CD4-positive, alpha-beta memory T cell (primary cell): ENCODE measurements around the gene HYKK. TPM values are rescaled to one million over a fixed set of nuclear protein-coding genes. Genes with fewer than 3 reads are reported as not detected.
"Not testable (repeated sequence)": the region's sequence is repeated elsewhere in the genome, so short reads cannot be mapped to it uniquely, and the experiment has no call there.

Experiments used
- CTCF ChIA-PET: fragments of 350-600 bp; sonication (Branson Sonifier 250); formaldehyde crosslinking; loops from one replicate; lab custom pipeline; 2021; ENCODE audit warnings: inconsistent platforms; ENCODE audit not compliant: partially characterized antibody; lab: Charles Lee
- POLR2A ChIA-PET: fragments of 350-600 bp; sonication (Branson Sonifier 250); formaldehyde crosslinking; loops from one replicate; lab custom pipeline; 2021; ENCODE audit not compliant: partially characterized antibody; lab: Charles Lee
- DNase-seq, 5 donors: peaks; one replicate each; pipeline versions ENCODE4 v3.0.0 to v3.0.0-alpha.2; 2020 to 2022; ENCODE audit warnings: mixed read lengths in 1 of 5
- H3K27ac ChIP-seq: one replicate; pipeline ENCODE4 v1.7.0; 2013; ENCODE audit warnings: low read depth, low read length
- H3K27me3 ChIP-seq: 2 replicates; pipeline ENCODE4 v1.7.0; 2013; ENCODE audit warnings: mild to moderate bottlenecking, low read length, moderate library complexity; ENCODE audit not compliant: insufficient read depth
- H3K36me3 ChIP-seq: 2 replicates; pipeline ENCODE4 v1.7.0; 2013; ENCODE audit warnings: mild to moderate bottlenecking, low read length, moderate library complexity; ENCODE audit not compliant: insufficient read depth
- H3K4me1 ChIP-seq: 2 replicates; pipeline ENCODE4 v1.7.0; 2013; ENCODE audit warnings: mild to moderate bottlenecking, low read length, moderate library complexity; ENCODE audit not compliant: insufficient read depth
- H3K4me3 ChIP-seq, 2 donors: one replicate each; pipeline ENCODE4 v1.7.0; 2013; ENCODE audit warnings: low read length in 2 of 2, mild to moderate bottlenecking in 1 of 2
- H3K9me3 ChIP-seq, 2 donors: one replicate each; pipeline ENCODE4 v1.7.0; 2013; ENCODE audit warnings: low read length in 2 of 2, control low read depth in 1 of 2; ENCODE audit not compliant: control insufficient read depth in 1 of 2
- H3K27ac Mint-ChIP-seq, 7 donors: one replicate each; pipeline ENCODE4 v1.8.0; 2020 to 2021; ENCODE audit warnings: mixed read lengths in 7 of 7, mild to moderate bottlenecking in 6 of 7, inconsistent platforms in 3 of 7, moderate library complexity in 3 of 7
- H3K27me3 Mint-ChIP-seq, 2 donors: one replicate each; pipeline ENCODE4 v1.8.0; 2020 to 2021; ENCODE audit warnings: mixed read lengths in 2 of 2
- H3K36me3 Mint-ChIP-seq, 2 donors: one replicate each; pipeline ENCODE4 v1.8.0; 2020 to 2021; ENCODE audit warnings: mixed read lengths in 2 of 2, inconsistent platforms in 1 of 2, mild to moderate bottlenecking in 1 of 2
- H3K4me1 Mint-ChIP-seq, 4 donors: one replicate each; pipeline ENCODE4 v1.8.0; 2020 to 2021; ENCODE audit warnings: mixed read lengths in 4 of 4, mild to moderate bottlenecking in 1 of 4
- H3K4me3 Mint-ChIP-seq, 8 donors: one replicate each; pipeline ENCODE4 v1.8.0; 2020 to 2021; ENCODE audit warnings: mixed read lengths in 8 of 8, mild to moderate bottlenecking in 7 of 8, moderate library complexity in 6 of 8, inconsistent platforms in 3 of 8
- H3K9me3 Mint-ChIP-seq, 8 donors: one replicate each; pipeline ENCODE4 v1.8.0; 2020 to 2021; ENCODE audit warnings: mixed read lengths in 8 of 8, mild to moderate bottlenecking in 5 of 8, inconsistent platforms in 3 of 8, moderate library complexity in 1 of 8
- intact Hi-C: fragments of 100-400 bp; cut with micrococcal nuclease; formaldehyde crosslinking; loops from one replicate; pipeline ENCODE4 v1.15.1; 2023
- polyA plus RNA-seq, 2 donors: library from polyadenylated mRNA; unstranded; fragments of 300-500 nt; fragmentation: Illumina TruSeq; gene quantifications; one replicate each; pipeline ENCODE4 v1.2.3, GENCODE V29; 2021
- total RNA-seq, 2 experiments: library from RNA; stranded (reverse); gene quantifications; one replicate each; pipeline ENCODE4 v1.2.3, GENCODE V29; 2021

The HYKK gene
- total and polyA plus RNA-seq, 4 experiments from 2014 or later: 1.8 to 5.7 (median 5.1) TPM

GRCh38 chr15:78520035-78520434 lies 12.7 kb downstream of the HYKK start:
- H3K27ac ChIP-seq, CTCF ChIA-PET, H3K9me3 Mint-ChIP-seq, H3K4me3 Mint-ChIP-seq, H3K4me1 Mint-ChIP-seq, intact Hi-C loops, DNase-seq, H3K27ac Mint-ChIP-seq, H3K27me3 Mint-ChIP-seq, H3K4me1 ChIP-seq, H3K9me3 ChIP-seq, POLR2A ChIA-PET, H3K4me3 ChIP-seq, H3K36me3 ChIP-seq, H3K27me3 ChIP-seq, H3K36me3 Mint-ChIP-seq: not testable (repeated sequence)

- Histone ChIP-seq H3K36me3 (no peaks in the 10 kb centered on the region), H3K27me3 (no peaks in the 10 kb centered on the region), H3K27ac (no peak overlapping the region), H3K4me1 (no peaks in the 10 kb centered on the region), H3K9me3 (no peaks in the 10 kb centered on the region), H3K4me3 (no peak overlapping the region)
- no peak overlapping the region for H3K4me3 Mint-ChIP-seq
- POLR2A ChIA-PET: no interaction called here
- H3K9me3 Mint-ChIP-seq: no peaks in the 10 kb centered on the region
- no peak overlapping the region for H3K27ac Mint-ChIP-seq
- intact Hi-C loops: no loop called here
- no peaks in the 10 kb centered on the region for H3K36me3 Mint-ChIP-seq
- CTCF ChIA-PET: no interaction called here
- DNase-seq: no peak
- H3K27me3 Mint-ChIP-seq: no peaks in the 10 kb centered on the region
- H3K4me1 Mint-ChIP-seq: no peaks in the 10 kb centered on the region
These were observed 16.9 kb downstream of the HYKK start for GRCh38 chr15:78524230-78524629.

- Mint-ChIP-seq H3K27me3 (no peaks in the 10 kb centered on the region), H3K36me3 (no peaks in the 10 kb centered on the region), H3K27ac (no peak overlapping the region), H3K4me3 (no peak overlapping the region), H3K9me3 (no peaks in the 10 kb centered on the region), H3K4me1 (no peaks in the 10 kb centered on the region)
- H3K27me3 ChIP-seq: no peaks in the 10 kb centered on the region
- no peaks in the 10 kb centered on the region for H3K36me3 ChIP-seq
- POLR2A ChIA-PET: no interaction called here
- no peak overlapping the region for H3K4me3 ChIP-seq
- no peak overlapping the region for H3K27ac ChIP-seq
- CTCF ChIA-PET: no interaction called here
- H3K9me3 ChIP-seq: no peaks in the 10 kb centered on the region
- DNase-seq: no peak
- H3K4me1 ChIP-seq: no peaks in the 10 kb centered on the region
- intact Hi-C loops: no loop called here
These were observed 19.9 kb downstream of the HYKK start for GRCh38 chr15:78527325-78527724.

- intact Hi-C loops: no loop called here
- no peaks in the 10 kb centered on the region for H3K27me3 Mint-ChIP-seq
- no peak for DNase-seq
- no peak overlapping the region for H3K4me3 ChIP-seq
- H3K9me3 ChIP-seq: no peaks in the 10 kb centered on the region
- H3K36me3 Mint-ChIP-seq: no peaks in the 10 kb centered on the region
- no peaks in the 10 kb centered on the region for H3K27me3 ChIP-seq
- no peaks in the 10 kb centered on the region for H3K4me1 Mint-ChIP-seq
- H3K4me3 Mint-ChIP-seq: no peak overlapping the region
- no peak overlapping the region for H3K27ac Mint-ChIP-seq
- ChIA-PET POLR2A (interaction anchor here (0.6 kb wide), 1 partner anchor 13 kb away, joined by 3 read pairs; no protein-coding TSS in a partner anchor), CTCF (no interaction called here)
- H3K27ac ChIP-seq: no peak overlapping the region
- H3K9me3 Mint-ChIP-seq: no peaks in the 10 kb centered on the region
- no peaks in the 10 kb centered on the region for H3K36me3 ChIP-seq
- no peaks in the 10 kb centered on the region for H3K4me1 ChIP-seq
These were observed 26.0 kb downstream of the HYKK start for GRCh38 chr15:78533331-78533730.

GRCh38 chr15:78536134-78536533 lies 28.8 kb downstream of the HYKK start:
- peak overlapping the region in 1 of 7 donors; percentile 73 for H3K27ac Mint-ChIP-seq
- H3K4me1 Mint-ChIP-seq: peaks cover 0 to 13% (median 7%) of the 10 kb centered on the region in 4 donors
- no peak overlapping the region for H3K4me3 ChIP-seq
- no peaks in the 10 kb centered on the region for H3K27me3 Mint-ChIP-seq
- ChIA-PET CTCF (no interaction called here), POLR2A (interaction anchor here (1.0 kb wide), 1 partner anchor 10 kb away, joined by 3 read pairs; no protein-coding TSS in a partner anchor)
- H3K4me1 ChIP-seq: peaks cover 6% of the 10 kb centered on the region
- peaks cover 0 to 10% of the 10 kb centered on the region in 2 donors for H3K36me3 Mint-ChIP-seq
- H3K27me3 ChIP-seq: no peaks in the 10 kb centered on the region
- no peak for DNase-seq
- no peak overlapping the region for H3K4me3 Mint-ChIP-seq
- intact Hi-C loops: no loop called here
- H3K36me3 ChIP-seq: no peaks in the 10 kb centered on the region
- H3K27ac ChIP-seq: no peak overlapping the region
- peaks cover 0 to 7% (median 0%) of the 10 kb centered on the region in 8 donors for H3K9me3 Mint-ChIP-seq
- H3K9me3 ChIP-seq: no peaks in the 10 kb centered on the region

GRCh38 chr15:78537266-78537905 lies 30.0 kb downstream of the HYKK start:
- Histone ChIP-seq H3K36me3 (peaks cover under 1% of the 10 kb centered on the region), H3K9me3 (no peaks in the 10 kb centered on the region), H3K27ac (no peak overlapping the region), H3K27me3 (no peaks in the 10 kb centered on the region), H3K4me1 (peaks cover 16% of the 10 kb centered on the region), H3K4me3 (no peak overlapping the region)
- no peak for DNase-seq
- CTCF ChIA-PET: no interaction called here
- POLR2A ChIA-PET: no interaction called here
- H3K4me1 Mint-ChIP-seq: peaks cover 11 to 26% (median 18%) of the 10 kb centered on the region in 4 donors
- H3K4me3 Mint-ChIP-seq: peak overlapping the region in 1 of 8 donors; percentile 6
- H3K27me3 Mint-ChIP-seq: no peaks in the 10 kb centered on the region
- peak overlapping the region in 3 of 7 donors; percentile 22 to 49 (median 36) for H3K27ac Mint-ChIP-seq
- intact Hi-C loops: no loop called here
- peaks cover 2 to 21% of the 10 kb centered on the region in 2 donors for H3K36me3 Mint-ChIP-seq
- peaks cover 0 to 7% (median 0%) of the 10 kb centered on the region in 8 donors for H3K9me3 Mint-ChIP-seq

- peak overlapping the region in 5 of 7 donors; percentile 2 to 99 (median 10) for H3K27ac Mint-ChIP-seq
These were observed 31.0 kb downstream of the HYKK start for GRCh38 chr15:78538358-78538757.

More at GRCh38 chr15:78538358-78538757, 31.0 kb downstream of the HYKK start:
- H3K4me3 Mint-ChIP-seq: peak overlapping the region in 3 of 8 donors; percentile 7 to 71 (median 57)
- H3K4me1 Mint-ChIP-seq: peaks cover 14 to 34% (median 26%) of the 10 kb centered on the region in 4 donors
- ChIA-PET CTCF (no interaction called here), POLR2A (no interaction called here)
- H3K27ac ChIP-seq: no peak overlapping the region
- intact Hi-C loops: no loop called here
- H3K36me3 ChIP-seq: peaks cover 7% of the 10 kb centered on the region
- peaks cover 6 to 30% of the 10 kb centered on the region in 2 donors for H3K36me3 Mint-ChIP-seq
- peaks cover 0 to 7% (median 0%) of the 10 kb centered on the region in 8 donors for H3K9me3 Mint-ChIP-seq
- H3K27me3 ChIP-seq: no peaks in the 10 kb centered on the region
- peaks cover 26% of the 10 kb centered on the region for H3K4me1 ChIP-seq
- DNase-seq: no peak
- H3K9me3 ChIP-seq: no peaks in the 10 kb centered on the region
- H3K4me3 ChIP-seq: no peak overlapping the region
- no peaks in the 10 kb centered on the region for H3K27me3 Mint-ChIP-seq
